ENCODE data around the gene HERPUD1. TPM values are rescaled to one million over a fixed set of nuclear protein-coding genes. Genes with fewer than 3 reads are reported as not detected.

Gene HERPUD1
- total RNA-seq, 4 donors from 2014 or later, result 40.6 to 81.3 (median 43.9) TPM

DNA sequence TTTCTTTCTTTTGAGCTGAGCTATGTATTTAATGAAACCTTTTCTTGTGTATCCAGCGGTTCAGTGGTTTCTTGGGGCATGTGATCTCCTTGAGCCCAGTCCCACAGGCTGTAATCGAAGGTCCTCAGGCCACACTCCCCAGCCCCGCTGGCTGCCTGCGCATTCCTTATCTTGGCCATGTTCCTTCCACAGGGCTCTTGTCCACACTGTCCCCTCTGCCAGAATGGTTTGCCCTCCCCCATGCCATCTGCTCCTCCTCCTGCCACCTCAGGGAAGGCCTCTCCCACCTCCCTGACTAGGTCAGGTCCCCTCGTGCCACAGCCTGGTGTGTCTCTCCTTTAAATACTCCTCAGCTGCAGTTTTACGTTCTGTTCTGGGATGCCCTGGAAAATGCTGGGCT is 45.3 kb downstream of the HERPUD1 start:
- Histone ChIP-seq H3K9me3 (no peaks in the 10 kb centered on the region), H3K4me3 (no peak overlapping the region), H3K4me1 (no peaks in the 10 kb centered on the region), H3K27me3 (peaks cover 0 to 10% (median 0%) of the 10 kb centered on the region in 4 donors), H3K27ac (no peak overlapping the region), H3K36me3 (peaks cover 0 to 5% (median 0%) of the 10 kb centered on the region in 3 donors)
- intact Hi-C loops (cut with DNase I), result no loop called here
- WGBS, 2 donors, result 82 to 85% methylated on average over 6 of the region's 6 CpGs
- TF ChIP-seq, protein P1, sequence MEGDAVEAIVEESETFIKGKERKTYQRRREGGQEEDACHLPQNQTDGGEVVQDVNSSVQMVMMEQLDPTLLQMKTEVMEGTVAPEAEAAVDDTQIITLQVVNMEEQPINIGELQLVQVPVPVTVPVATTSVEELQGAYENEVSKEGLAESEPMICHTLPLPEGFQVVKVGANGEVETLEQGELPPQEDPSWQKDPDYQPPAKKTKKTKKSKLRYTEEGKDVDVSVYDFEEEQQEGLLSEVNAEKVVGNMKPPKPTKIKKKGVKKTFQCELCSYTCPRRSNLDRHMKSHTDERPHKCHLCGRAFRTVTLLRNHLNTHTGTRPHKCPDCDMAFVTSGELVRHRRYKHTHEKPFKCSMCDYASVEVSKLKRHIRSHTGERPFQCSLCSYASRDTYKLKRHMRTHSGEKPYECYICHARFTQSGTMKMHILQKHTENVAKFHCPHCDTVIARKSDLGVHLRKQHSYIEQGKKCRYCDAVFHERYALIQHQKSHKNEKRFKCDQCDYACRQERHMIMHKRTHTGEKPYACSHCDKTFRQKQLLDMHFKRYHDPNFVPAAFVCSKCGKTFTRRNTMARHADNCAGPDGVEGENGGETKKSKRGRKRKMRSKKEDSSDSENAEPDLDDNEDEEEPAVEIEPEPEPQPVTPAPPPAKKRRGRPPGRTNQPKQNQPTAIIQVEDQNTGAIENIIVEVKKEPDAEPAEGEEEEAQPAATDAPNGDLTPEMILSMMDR (IDR thresholded peaks at IDR 0.05), result no peak
- TF ChIP-seq POLR2A (IDR thresholded peaks at IDR 0.05), result no peak
- DNase-seq, result no peak

DNA sequence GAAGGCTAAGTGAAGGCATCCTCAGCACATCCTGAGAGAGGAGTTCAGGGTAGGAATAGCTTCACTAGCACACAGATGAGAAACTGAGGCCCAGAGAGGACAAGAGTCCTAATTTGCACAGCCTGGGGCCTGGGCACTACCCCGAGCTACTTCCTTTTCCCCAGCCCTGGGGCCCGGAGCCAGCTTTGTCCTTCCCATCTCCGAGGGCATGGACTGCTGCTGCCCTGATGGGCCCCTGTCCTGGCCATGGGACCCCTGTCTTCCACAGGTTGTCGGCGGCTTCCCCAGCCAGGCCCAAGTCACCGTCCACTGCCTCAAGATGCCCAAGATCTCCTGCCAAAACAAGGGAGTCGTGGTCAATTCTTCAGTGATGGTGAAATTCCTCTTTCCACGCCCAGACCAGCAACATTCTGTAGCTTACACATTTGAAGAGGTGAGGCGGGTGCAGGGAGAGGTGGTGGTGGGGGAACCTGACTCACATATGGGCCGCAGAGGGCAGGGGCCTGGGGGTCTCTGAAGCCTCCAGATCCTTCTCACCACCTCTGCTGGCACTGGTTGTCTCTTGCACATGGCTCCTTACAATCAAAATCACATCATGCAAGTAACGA is 46.0 kb downstream of the HERPUD1 start:
- peaks cover 0 to 3% (median 0%) of the 10 kb centered on the region in 4 donors for H3K27me3 ChIP-seq
- peaks cover 0 to 5% (median 0%) of the 10 kb centered on the region in 3 donors for H3K36me3 ChIP-seq
- no peak overlapping the region for H3K27ac ChIP-seq
- intact Hi-C loops (cut with DNase I), result no loop called here
- WGBS, 2 donors, result 72 to 82% methylated on average over 6 to 8 of the region's 11 CpGs
- no peaks in the 10 kb centered on the region for H3K9me3 ChIP-seq
- no peak for TF ChIP-seq POLR2A (IDR thresholded peaks at IDR 0.05)
- TF ChIP-seq, protein P1 (IDR thresholded peaks at IDR 0.05), result no peak
- H3K4me1 ChIP-seq, result no peaks in the 10 kb centered on the region
- no peak overlapping the region for H3K4me3 ChIP-seq
- no peak for DNase-seq

GRCh38 chr16:56980201-56980535 is 48.2 kb downstream of the HERPUD1 start:
- Histone ChIP-seq H3K4me1 (peaks cover 0 to 7% (median 6%) of the 10 kb centered on the region in 3 donors), H3K9me3 (no peaks in the 10 kb centered on the region), H3K36me3 (peaks cover 0 to 5% (median 0%) of the 10 kb centered on the region in 3 donors), H3K27ac (no peak overlapping the region), H3K4me3 (no peak overlapping the region), H3K27me3 (no peaks in the 10 kb centered on the region)
- 75 to 84% methylated on average over 4 of the region's 4 CpGs for WGBS, 2 donors
- DNase-seq, result no peak
- no peak for TF ChIP-seq POLR2A (IDR thresholded peaks at IDR 0.05)
- TF ChIP-seq, protein P1 (IDR thresholded peaks at IDR 0.05), result no peak
- intact Hi-C loops (cut with DNase I), result no loop called here

- TF ChIP-seq, protein P1 (IDR thresholded peaks at IDR 0.05), result no peak
- no peak for TF ChIP-seq POLR2A (IDR thresholded peaks at IDR 0.05)
- H3K4me1 ChIP-seq, result peaks cover 7 to 16% (median 15%) of the 10 kb centered on the region in 3 donors
- H3K9me3 ChIP-seq, result no peaks in the 10 kb centered on the region
- no peaks in the 10 kb centered on the region for H3K27me3 ChIP-seq
- H3K4me3 ChIP-seq, result no peak overlapping the region
- intact Hi-C loops (cut with DNase I), result no loop called here
- H3K27ac ChIP-seq, result no peak overlapping the region
- H3K36me3 ChIP-seq, result peaks cover 0 to 5% (median 0%) of the 10 kb centered on the region in 3 donors
- DNase-seq, result no peak
- WGBS, 2 donors, result 71 to 87% methylated on average over 8 to 10 of the region's 16 CpGs
Observed at GRCh38 chr16:56980792-56981724, 49.1 kb downstream of the HERPUD1 start.

DNA sequence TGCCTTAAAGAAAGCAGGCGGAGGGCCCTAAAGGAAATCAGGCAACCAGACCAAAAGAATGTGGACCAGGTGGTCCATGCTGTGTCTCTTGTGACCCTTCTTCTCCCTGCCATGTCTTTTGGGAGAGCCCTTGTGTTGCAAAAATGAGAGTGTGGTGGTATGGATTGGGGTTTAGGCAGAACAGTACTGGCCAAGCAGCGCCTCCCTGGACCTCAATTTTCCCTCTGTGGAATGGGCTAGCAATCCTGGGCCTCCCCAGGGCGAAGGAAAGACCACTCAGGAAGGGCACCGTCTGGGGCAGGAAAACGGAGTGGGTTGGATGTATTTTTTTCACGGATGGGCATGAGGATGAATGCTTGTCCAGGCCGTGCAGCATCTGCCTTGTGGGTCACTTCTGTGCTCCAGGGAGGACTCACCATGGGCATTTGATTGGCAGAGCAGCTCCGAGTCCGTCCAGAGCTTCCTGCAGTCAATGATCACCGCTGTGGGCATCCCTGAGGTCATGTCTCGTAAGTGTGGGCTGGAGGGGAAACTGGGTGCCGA is 49.9 kb downstream of the HERPUD1 start:
- H3K27me3 ChIP-seq, result no peaks in the 10 kb centered on the region
- TF ChIP-seq, protein P1 (IDR thresholded peaks at IDR 0.05), result no peak
- TF ChIP-seq POLR2A (IDR thresholded peaks at IDR 0.05), result no peak
- peaks cover 0 to 5% (median 0%) of the 10 kb centered on the region in 3 donors for H3K36me3 ChIP-seq
- intact Hi-C loops (cut with DNase I), result no loop called here
- 84 to 90% methylated on average over 5 to 11 of the region's 12 CpGs for WGBS, 2 donors
- H3K4me3 ChIP-seq, result no peak overlapping the region
- peaks cover 7 to 24% (median 18%) of the 10 kb centered on the region in 3 donors for H3K4me1 ChIP-seq
- no peak for DNase-seq
- no peak overlapping the region for H3K27ac ChIP-seq
- no peaks in the 10 kb centered on the region for H3K9me3 ChIP-seq

Measured in esophagus squamous epithelium (tissue), 5 donors.